Chondrocyte (in vitro differentiated cells): ENCODE data around the gene NBEA. TPM values are rescaled to one million over a fixed set of nuclear protein-coding genes. Genes with fewer than 3 reads are reported as not detected.
"Not testable (repeated sequence)": the region's sequence is repeated elsewhere in the genome, so short reads cannot be mapped to it uniquely, and the experiment has no call there.

Experiments
- DNase-seq: peaks from one replicate; pipeline ENCODE4 v3.0.0; 2021; ENCODE audit warnings: mixed read lengths, low spot score
- H3K27ac Mint-ChIP-seq: one replicate; pipeline ENCODE4 v1.8.0; 2021; ENCODE audit warnings: mild to moderate bottlenecking, moderate library complexity, mixed read lengths; ENCODE audit not compliant: unreplicated experiment
- H3K27me3 Mint-ChIP-seq: 2 replicates; pipeline ENCODE4 v1.8.0; 2021; ENCODE audit warnings: low read depth, mixed read lengths
- H3K36me3 Mint-ChIP-seq: 2 replicates; pipeline ENCODE4 v1.8.0; 2021; ENCODE audit warnings: low read depth, mixed read lengths
- H3K4me1 Mint-ChIP-seq: 2 replicates; pipeline ENCODE4 v1.8.0; 2021; ENCODE audit warnings: low read depth, mild to moderate bottlenecking, mixed read lengths
- H3K4me3 Mint-ChIP-seq: one replicate; pipeline ENCODE4 v1.8.0; 2021; ENCODE audit warnings: mild to moderate bottlenecking, moderate library complexity, mixed read lengths; ENCODE audit not compliant: unreplicated experiment
- H3K9me3 Mint-ChIP-seq: 2 replicates; pipeline ENCODE4 v1.8.0; 2021; ENCODE audit warnings: low read depth, mixed read lengths
- CTCF ChIP-seq: fragments of 200-600 bp; sonication (generic); IDR thresholded peaks from 2 replicates; pipeline ENCODE4 v1.5.0; 2021; ENCODE audit warnings: antibody characterized with exemption, mild to moderate bottlenecking, moderate library complexity
- total RNA-seq: library from RNA; stranded (reverse); gene quantifications from 3 replicates; pipeline ENCODE4 v1.2.1, GENCODE V29; 2021

The NBEA gene
- total RNA-seq, 1 donor from 2014 or later: 4.9 TPM

- TF ChIP-seq CTCF: no peak
- Mint-ChIP-seq H3K4me3 (no peak overlapping the region), H3K9me3 (peaks cover 18% of the 10 kb centered on the region), H3K36me3 (peaks cover 4% of the 10 kb centered on the region), H3K27ac (no peak overlapping the region), H3K4me1 (peaks cover 11% of the 10 kb centered on the region), H3K27me3 (no peaks in the 10 kb centered on the region)
- DNase-seq: no peak
Measured at GRCh38 chr13:34971473-34971872, 29.4 kb downstream of the NBEA start.

- not testable (repeated sequence) for DNase-seq, H3K4me1 Mint-ChIP-seq, H3K27me3 Mint-ChIP-seq, H3K4me3 Mint-ChIP-seq, H3K36me3 Mint-ChIP-seq, H3K27ac Mint-ChIP-seq
- peaks cover 29% of the 10 kb centered on the region for H3K9me3 Mint-ChIP-seq
Measured at GRCh38 chr13:34985199-34985598, 43.1 kb downstream of the NBEA start.

DNA sequence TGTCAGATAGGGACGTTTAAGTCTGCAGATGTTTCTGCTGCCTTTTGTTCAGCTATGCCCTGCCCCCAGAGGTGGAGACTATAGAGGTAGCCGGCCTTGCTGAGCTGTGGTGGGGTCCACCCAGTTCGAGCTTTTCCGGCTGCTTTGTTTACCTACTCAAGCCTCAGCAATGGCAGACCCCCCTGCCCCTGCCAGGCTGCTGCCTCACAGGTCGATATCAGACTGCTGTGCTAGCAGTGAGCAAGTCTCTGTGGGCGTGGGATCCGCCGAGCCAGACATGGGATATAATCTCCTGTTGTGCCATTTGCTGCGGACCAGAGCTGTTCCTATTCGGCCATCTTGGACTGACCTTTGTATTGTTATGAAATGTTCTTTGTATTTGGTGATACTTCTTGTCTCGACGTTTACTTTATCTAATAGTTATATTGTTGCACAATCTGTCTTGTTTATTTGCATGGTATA is 46.3 kb downstream of the NBEA start:
- Mint-ChIP-seq H3K4me3 (no peak overlapping the region), H3K36me3 (peaks cover 6% of the 10 kb centered on the region), H3K9me3 (peaks cover 37% of the 10 kb centered on the region), H3K27me3 (no peaks in the 10 kb centered on the region), H3K4me1 (no peaks in the 10 kb centered on the region), H3K27ac (no peak overlapping the region)
- no peak for DNase-seq
- TF ChIP-seq CTCF: no peak

DNA sequence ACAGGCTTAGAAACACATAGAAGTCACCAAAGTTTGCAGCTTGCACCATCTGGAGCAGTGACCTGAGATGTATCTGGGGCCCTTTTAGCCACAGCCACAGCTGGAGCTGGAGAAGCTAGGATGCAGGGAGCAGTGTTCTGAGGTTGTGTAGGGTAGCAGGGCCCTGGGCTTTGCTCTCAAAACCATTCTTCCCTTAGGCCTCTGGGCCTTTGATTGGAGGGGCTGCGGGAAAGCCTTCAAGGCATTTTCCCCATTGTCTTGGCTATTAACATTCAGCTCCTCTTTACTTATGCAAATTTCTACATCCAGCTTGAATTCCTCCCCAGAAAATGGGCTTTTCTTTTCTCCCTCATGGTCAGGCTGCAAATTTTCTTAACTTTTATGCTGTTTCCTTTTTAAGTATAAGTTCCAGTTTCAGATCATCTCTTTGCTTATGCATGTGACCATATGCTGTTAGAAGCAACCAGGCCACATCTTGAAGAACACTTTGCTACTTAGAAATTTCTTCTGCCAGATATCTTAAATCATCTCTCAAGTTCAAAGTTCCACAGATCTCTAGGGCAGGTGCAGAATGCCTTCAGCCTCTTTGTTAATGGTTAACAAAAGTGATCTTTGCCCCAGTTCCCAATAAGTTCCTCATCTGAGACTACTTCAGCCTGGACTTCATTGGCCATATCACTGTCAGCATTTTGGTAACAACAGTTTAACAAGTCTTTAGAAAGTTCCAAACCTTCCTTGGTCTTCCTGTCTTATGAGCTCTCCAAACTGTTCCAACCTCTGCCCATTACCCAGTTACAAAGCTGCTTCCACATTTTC is 48.5 kb downstream of the NBEA start:
- Mint-ChIP-seq H3K4me3 (no peak overlapping the region), H3K36me3 (peaks cover 6% of the 10 kb centered on the region), H3K27ac (no peak overlapping the region)

DNA sequence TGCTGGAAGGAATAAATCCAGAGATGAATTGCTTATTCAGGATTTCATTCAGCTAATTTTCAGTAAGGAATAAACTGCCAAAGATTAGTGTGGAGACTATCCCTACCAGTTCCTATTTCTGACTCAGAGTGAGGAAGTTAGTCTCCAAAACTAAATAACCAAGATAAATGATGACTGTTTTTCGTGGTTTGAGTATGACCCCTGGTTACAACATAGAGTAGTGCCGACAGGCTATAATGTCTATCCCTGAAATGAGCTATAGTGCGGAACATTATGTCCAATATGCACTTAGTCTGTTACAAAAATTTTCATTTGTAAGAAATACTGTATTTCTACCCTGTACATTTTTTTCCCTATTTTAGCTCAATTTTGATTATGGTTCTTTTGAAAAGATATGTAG is 51.4 kb downstream of the NBEA start:
- Mint-ChIP-seq H3K4me1 (no peaks in the 10 kb centered on the region), H3K4me3 (no peak overlapping the region), H3K9me3 (peaks cover 25% of the 10 kb centered on the region), H3K27me3 (no peaks in the 10 kb centered on the region), H3K36me3 (peaks cover 2% of the 10 kb centered on the region), H3K27ac (no peak overlapping the region)
- TF ChIP-seq CTCF: peak; percentile 11
- no peak for DNase-seq

More for the DNA sequence above, 48.5 kb downstream of the NBEA start:
- H3K9me3 Mint-ChIP-seq: peaks cover 34% of the 10 kb centered on the region
- no peaks in the 10 kb centered on the region for H3K4me1 Mint-ChIP-seq
- no peak for DNase-seq
- TF ChIP-seq CTCF: no peak
- H3K27me3 Mint-ChIP-seq: no peaks in the 10 kb centered on the region

- not testable (repeated sequence) for H3K4me1 Mint-ChIP-seq, H3K27me3 Mint-ChIP-seq, H3K4me3 Mint-ChIP-seq, H3K36me3 Mint-ChIP-seq, DNase-seq, H3K27ac Mint-ChIP-seq, H3K9me3 Mint-ChIP-seq
Measured at GRCh38 chr13:35003734-35004133, 61.7 kb downstream of the NBEA start.
